ENCODE measurements around the gene LARGE1. TPM values are rescaled to one million over a fixed set of nuclear protein-coding genes. Genes with fewer than 3 reads are reported as not detected.

LARGE1 gene
- total and polyA plus RNA-seq, 2 of the 8 experiments (the other 6 are each of a cell fraction or from before 2014, with no cell fraction given): 43.7 to 83.0 TPM

- TF ChIP-seq ATF2 (IDR thresholded peaks at IDR 0.05; ENCODE audit: low read length) (no peak), YY1 (IDR thresholded peaks at IDR 0.05; ENCODE audit: low read depth, low read length) (no peak), TAF7 (optimal IDR thresholded peaks at IDR 0.05; ENCODE audit: borderline replicate concordance, low read depth, low read length) (no peak), KDM1A (IDR thresholded peaks at IDR 0.05; ENCODE audit: borderline replicate concordance, low read length) (no peak), SP4 (IDR thresholded peaks at IDR 0.05; ENCODE audit: low read length) (no peak), JUND (IDR thresholded peaks at IDR 0.05; ENCODE audit: low read length) (no peak), SUZ12 (IDR thresholded peaks at IDR 0.05; ENCODE audit: low read length) (no peak), FOSL1 (IDR thresholded peaks at IDR 0.05; ENCODE audit: insufficient read depth, low read depth, low read length) (no peak), TBP (IDR thresholded peaks at IDR 0.05; ENCODE audit: low read depth, low read length) (no peak), EZH2 (IDR thresholded peaks at IDR 0.05; ENCODE audit: low read depth, low read length, severe bottlenecking) (no peak)
- TF ChIP-seq, protein P1, sequence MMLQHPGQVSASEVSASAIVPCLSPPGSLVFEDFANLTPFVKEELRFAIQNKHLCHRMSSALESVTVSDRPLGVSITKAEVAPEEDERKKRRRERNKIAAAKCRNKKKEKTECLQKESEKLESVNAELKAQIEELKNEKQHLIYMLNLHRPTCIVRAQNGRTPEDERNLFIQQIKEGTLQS (IDR thresholded peaks at IDR 0.05; ENCODE audit: insufficient read depth, low read depth, low read length): no peak
Measured at GRCh38 chr22:33726294-33726734, 194.0 kb downstream of the LARGE1 start (continued).
